ENCODE results near the gene U2AF2. TPM values are rescaled to one million over a fixed set of nuclear protein-coding genes. Genes with fewer than 3 reads are reported as not detected.
A peak's percentile ranks its signal among the peaks of the same experiment; 100 is the strongest.

U2AF2 gene
- total and polyA plus RNA-seq, 2 of the 8 experiments (the other 6 are each of a cell fraction or from before 2014, with no cell fraction given) = 162 to 252 TPM

- Histone ChIP-seq H2BK120ac (replicated peaks; ENCODE audit: low read depth, low read length) (no peak overlapping the region), H2AFZ (ENCODE audit: low read length) (no peak overlapping the region), H4K8ac (ENCODE audit: extremely low read depth, insufficient read depth, low read length) (peak overlapping the region; percentile 51; the same call in 1 of the 2 replicates), H3K4me1 (replicated peaks in 1 of 4; ENCODE audit: control insufficient read depth in 3 of 4, insufficient read depth in 4 of 4, low read length in 3 of 4) (no peaks in the 10 kb centered on the region; a peak in 1 of 7 replicates), H2AK5ac (ENCODE audit: low read depth, low read length) (no peak overlapping the region), H4K5ac (ENCODE audit: insufficient read length, low read depth, low read length) (no peak overlapping the region), H3K9ac (replicated peaks in 1 of 4; ENCODE audit: extremely low read depth in 1 of 4, low read depth in 3 of 4, low read length in 3 of 4) (no peak overlapping the region), H3K36me3 (ENCODE audit: control insufficient read depth in 2 of 4, insufficient read depth in 4 of 4, low read length in 3 of 4) (peaks cover 2 to 27% (median 16%) of the 10 kb centered on the region in 4 experiments; a peak in 6 of 8 replicates), H3K4me2 (ENCODE audit: insufficient read depth in 1 of 2, low read depth in 2 of 2, low read length in 2 of 2) (no peak overlapping the region), H4K20me1 (replicated peaks in 1 of 2; ENCODE audit: control insufficient read depth in 1 of 2, insufficient read depth in 2 of 2, low read length in 2 of 2) (peaks cover 0 to 4% of the 10 kb centered on the region in 2 experiments), H3K18ac (ENCODE audit: extremely low read depth, low read length) (no peak overlapping the region), H3K56ac (replicated peaks; ENCODE audit: insufficient read length, low read depth, low read length) (no peak overlapping the region), H3K9me3 (ENCODE audit: insufficient read depth in 2 of 2, low read depth in 1 of 2, low read length in 1 of 2) (peaks cover 0 to 3% of the 10 kb centered on the region in 2 experiments; a peak in 1 of 4 replicates), H3K4ac (replicated peaks; ENCODE audit: insufficient read length, low read depth, low read length) (no peak overlapping the region), H4K91ac (replicated peaks; ENCODE audit: insufficient read length, low read length) (no peak overlapping the region), H2BK12ac (ENCODE audit: low read depth, low read length) (no peak overlapping the region), H3K79me2 (ENCODE audit: control insufficient read depth in 1 of 2, insufficient read depth in 2 of 2, low read length in 2 of 2) (no peaks in the 10 kb centered on the region), H3K27ac (ENCODE audit: low read depth, low read length) (no peak overlapping the region), H2BK5ac (ENCODE audit: low read depth, low read length) (no peak overlapping the region), H3K14ac (ENCODE audit: insufficient read length) (no peak overlapping the region), H3K4me3 (ENCODE audit: extremely low read depth in 1 of 4, insufficient read depth in 2 of 4, low read depth in 3 of 4, low read length in 4 of 4) (no peak overlapping the region), H3K23me2 (ENCODE audit: low read depth, low read length) (no peaks in the 10 kb centered on the region), H3K23ac (ENCODE audit: insufficient read length) (no peak overlapping the region), H3K79me1 (ENCODE audit: low read depth, low read length) (no peaks in the 10 kb centered on the region), H2BK20ac (ENCODE audit: low read length) (no peak overlapping the region), H2BK15ac (ENCODE audit: low read length) (no peak overlapping the region), H3K27me3 (replicated peaks in 1 of 4; ENCODE audit: control insufficient read depth in 3 of 4, extremely low read depth in 1 of 4, insufficient read depth in 3 of 4, low read length in 3 of 4) (no peaks in the 10 kb centered on the region)
- ChIA-PET CTCF (ENCODE audit: partially characterized antibody) (no interaction called here), POLR2A (ENCODE audit: partially characterized antibody) (interaction anchor here (0.6 to 1.6 kb wide), 3 partner anchors 22 to 39 kb away, joined by 3 to 5 read pairs (median 3); partner anchors contain the start of gene EPN1)
- DNase-seq (ENCODE audit: low read depth in 1 of 2, low spot score in 2 of 2) (no peak), FAIRE-seq (no peak)
- 92% methylated on average over 20 of the region's 20 CpGs; no CpG with 5 or more reads in 1 of the 2 experiments for WGBS, 2 experiments (ENCODE audit: extremely low coverage in 1 of 2, insufficient coverage in 1 of 2, insufficient read length in 1 of 2, insufficient replicate concordance in 2 of 2, low coverage in 1 of 2, low lambda C conversion rate in 2 of 2, missing lambda C conversion rate in 1 of 2)
- TF ChIP-seq FOSL1 (IDR thresholded peaks at IDR 0.05; ENCODE audit: insufficient read depth, low read depth, low read length) = no peak
- TF ChIP-seq SRF (IDR thresholded peaks at IDR 0.05; ENCODE audit: low read depth, low read length) = no peak
- TF ChIP-seq ATF3 (IDR thresholded peaks at IDR 0.05; ENCODE audit: insufficient read depth, low read depth, low read length) = no peak
- TF ChIP-seq GABPA (IDR thresholded peaks at IDR 0.05; ENCODE audit: borderline replicate concordance, insufficient read depth, low read length) = no peak
- TF ChIP-seq YY1 (IDR thresholded peaks at IDR 0.05; ENCODE audit: low read depth, low read length) = no peak
Observed at GRCh38 chr19:55696301-55697068, 41.6 kb downstream of the U2AF2 start.

Measured in H1 (cell line).